Left lobe of liver (tissue), 2 donors: Measurements from ENCODE around the gene HES2. TPM values are rescaled to one million over a fixed set of nuclear protein-coding genes. Genes with fewer than 3 reads are reported as not detected.
"Not testable (repeated sequence)": the region's sequence is repeated elsewhere in the genome, so short reads cannot be mapped to it uniquely, and the experiment has no call there.

Source experiments
- ATAC-seq: fragments of 200-7000 bp; cut with Tn5 transposase; one replicate; pipeline ENCODE4 v1.9.1; 2020; ENCODE audit warnings: mild to moderate bottlenecking, moderate library complexity
- DNase-seq: peaks from one replicate; pipeline ENCODE4 v3.0.0-alpha.2; 2020; ENCODE audit warnings: low spot score
- total RNA-seq: library from RNA; stranded (reverse); gene quantifications from one replicate; pipeline ENCODE4 v1.2.1, GENCODE V29; 2021
- donor health status: DM: no; HTN: no; CAD: no; lungs with moderate emphysema.
- donor health status: DM: no; HTN: yes; CAD: no.

The HES2 gene
- total RNA-seq, 1 donor from 2014 or later = 0.13 TPM

DNA sequence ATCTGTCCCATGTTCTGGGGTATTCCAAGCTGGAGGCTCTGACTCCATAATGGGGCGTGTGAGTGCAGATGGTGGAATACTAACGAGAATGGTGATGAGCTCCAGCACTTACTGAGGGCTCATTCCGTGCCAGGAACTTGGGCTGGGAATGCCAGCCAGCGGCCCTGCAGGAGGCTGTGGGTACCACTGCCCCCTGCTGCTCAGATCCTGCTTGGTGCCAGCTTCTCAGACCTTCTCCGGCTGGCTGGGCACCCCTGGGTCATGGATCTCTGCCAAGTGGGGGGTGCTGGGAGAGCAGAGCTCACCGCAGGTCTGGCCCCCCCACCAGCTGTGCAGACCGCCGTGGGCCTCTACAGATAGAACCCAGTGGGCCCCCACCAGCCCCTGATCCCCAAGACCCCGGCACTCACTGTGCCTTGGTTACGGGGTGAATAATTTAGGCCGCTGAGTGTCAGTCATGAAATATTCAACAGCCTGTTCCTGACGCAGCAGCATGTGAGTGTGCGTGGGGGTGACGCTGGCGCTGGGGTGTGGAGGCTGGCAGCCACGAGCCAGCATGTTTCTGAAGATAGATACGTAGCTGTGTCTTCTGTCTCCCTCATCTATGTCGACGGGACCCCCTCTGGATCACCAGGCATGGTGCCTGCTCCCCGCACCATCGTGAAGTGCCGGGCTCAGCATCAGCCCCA, 17.4 kb upstream of the HES2 start:
- not testable (repeated sequence) for DNase-seq, ATAC-seq

DNA sequence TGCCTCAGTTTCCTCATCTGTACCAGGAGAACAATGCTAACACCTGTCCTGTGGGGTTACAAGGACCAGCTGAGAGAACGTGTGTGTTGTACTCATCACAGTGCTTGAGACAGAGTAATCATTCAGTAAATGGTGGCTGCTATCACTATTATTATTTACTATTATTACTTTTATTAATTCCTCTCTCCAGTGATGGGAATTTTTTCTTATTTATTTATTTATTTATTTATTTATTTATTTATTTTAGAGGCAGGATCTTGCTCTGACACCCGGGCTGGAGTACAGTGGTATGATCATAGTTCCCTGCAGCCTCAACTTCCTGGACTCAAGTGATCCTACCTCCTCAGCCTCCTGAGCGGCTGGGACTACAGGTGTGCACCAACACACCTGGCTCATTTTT, 16.6 kb upstream of the HES2 start:
- ATAC-seq, DNase-seq: not testable (repeated sequence)

GRCh38 chr1:6435547-6435946, 15.8 kb upstream of the HES2 start:
- no peak for DNase-seq
- ATAC-seq = no peak

- ATAC-seq (no peak), DNase-seq (no peak)
Measured at GRCh38 chr1:6435129-6435528, 15.4 kb upstream of the HES2 start.

DNA sequence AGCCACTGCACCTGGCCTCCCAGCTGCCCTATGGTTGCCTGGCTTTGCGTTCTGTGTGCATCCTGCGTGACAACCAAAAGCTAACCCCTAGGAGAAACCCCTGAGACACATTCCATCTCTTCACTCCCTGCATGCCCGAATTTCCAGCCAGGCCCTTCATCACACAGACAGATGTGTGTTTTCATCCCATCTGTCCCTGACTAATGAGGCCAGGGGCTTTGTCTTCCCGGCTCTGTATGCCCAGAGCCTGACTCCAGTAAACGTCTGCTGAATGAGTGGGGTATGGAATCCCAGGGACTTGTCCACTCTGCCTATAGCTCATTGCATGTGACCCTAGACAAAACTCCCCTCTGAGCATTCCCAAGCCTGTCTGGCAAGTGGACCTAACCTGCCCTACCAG, 14.5 kb upstream of the HES2 start:
- ATAC-seq (no peak), DNase-seq (no peak)

- ATAC-seq, DNase-seq: not testable (repeated sequence)
Measured at GRCh38 chr1:6431645-6432579, 12.2 kb upstream of the HES2 start.

- not testable (repeated sequence) for ATAC-seq, DNase-seq
Measured at GRCh38 chr1:6429660-6430411, 10.1 kb upstream of the HES2 start.

DNA sequence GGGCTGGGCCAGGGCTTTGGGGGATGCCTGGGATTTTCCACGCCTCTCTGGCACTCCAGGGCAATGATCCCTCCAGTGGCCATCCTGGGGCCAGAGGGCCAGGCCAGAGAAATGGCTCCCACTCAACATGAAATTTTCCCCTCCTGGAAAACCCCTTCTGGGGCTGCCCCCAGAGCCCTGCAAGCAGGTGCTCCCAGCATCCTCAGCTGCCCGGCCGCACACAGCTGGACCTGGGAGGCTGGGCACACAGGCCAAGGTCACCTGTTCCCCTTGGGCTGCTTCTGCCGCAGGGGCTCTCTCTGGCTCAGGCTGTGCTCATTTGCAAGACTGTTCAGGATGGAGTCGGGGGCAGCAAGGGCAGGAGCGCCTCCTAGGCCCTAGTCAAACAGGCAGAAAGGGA, 8.7 kb upstream of the HES2 start:
- ATAC-seq, DNase-seq: not testable (repeated sequence)

- no peak for DNase-seq
- no peak for ATAC-seq
Measured at GRCh38 chr1:6427441-6428390, 8.0 kb upstream of the HES2 start.

GRCh38 chr1:6426972-6427350, 7.2 kb upstream of the HES2 start:
- DNase-seq (no peak), ATAC-seq (no peak)

DNA sequence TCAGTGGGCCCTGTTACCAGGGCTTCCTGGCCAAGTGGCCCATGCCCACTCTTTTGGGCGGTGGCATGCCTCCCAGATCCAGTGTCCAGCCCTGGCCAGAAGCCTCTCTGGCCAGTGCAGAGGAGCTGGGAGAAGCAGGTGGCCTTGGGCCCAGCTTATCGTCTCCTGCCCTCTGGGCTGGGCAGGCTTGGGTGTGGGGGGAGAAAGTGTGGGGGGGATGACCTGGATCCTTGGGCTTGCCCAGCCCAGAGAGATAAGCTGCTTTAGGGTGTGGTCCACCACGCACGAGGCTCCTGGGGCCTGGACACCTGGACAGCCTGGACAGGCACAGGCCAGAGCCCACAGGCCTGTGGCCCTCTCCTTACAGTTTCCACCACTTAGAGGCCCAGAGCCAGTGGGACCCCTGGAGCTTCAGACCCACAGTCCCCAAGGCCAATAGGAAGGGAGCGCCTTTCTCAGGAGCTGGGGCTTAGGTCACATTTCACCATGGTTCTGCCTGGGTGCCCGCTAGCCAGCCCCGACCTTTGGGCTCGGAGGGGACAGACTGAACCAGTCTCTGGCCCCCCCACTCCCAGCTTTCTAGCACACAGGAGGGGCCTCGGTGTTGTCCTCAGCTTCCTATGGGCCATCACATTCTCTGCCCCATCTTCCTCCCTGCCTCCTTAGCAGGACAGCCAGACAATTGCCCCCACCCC, 6.7 kb upstream of the HES2 start:
- DNase-seq (no peak), ATAC-seq (no peak)

DNA sequence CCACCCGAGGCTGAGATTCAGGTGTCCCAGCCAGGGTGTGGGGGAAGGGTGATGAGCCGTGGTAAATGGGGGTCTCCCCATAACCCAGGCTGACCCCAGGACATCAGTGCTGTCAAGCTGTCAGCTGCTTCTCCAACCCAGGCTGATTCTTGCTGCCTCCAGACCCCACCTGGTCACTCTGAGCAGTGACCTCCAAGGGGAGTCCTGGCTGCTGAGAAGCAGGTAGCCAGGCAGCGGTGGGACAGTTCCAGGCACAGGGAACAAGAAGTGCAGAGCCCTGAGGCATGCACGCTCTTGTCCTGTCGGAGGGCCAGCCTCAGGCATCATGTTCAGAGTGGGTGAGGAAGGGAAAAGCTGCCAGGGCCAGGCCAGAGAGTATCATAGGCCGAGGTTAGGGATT, 5.9 kb upstream of the HES2 start:
- ATAC-seq = no peak
- no peak for DNase-seq

DNA sequence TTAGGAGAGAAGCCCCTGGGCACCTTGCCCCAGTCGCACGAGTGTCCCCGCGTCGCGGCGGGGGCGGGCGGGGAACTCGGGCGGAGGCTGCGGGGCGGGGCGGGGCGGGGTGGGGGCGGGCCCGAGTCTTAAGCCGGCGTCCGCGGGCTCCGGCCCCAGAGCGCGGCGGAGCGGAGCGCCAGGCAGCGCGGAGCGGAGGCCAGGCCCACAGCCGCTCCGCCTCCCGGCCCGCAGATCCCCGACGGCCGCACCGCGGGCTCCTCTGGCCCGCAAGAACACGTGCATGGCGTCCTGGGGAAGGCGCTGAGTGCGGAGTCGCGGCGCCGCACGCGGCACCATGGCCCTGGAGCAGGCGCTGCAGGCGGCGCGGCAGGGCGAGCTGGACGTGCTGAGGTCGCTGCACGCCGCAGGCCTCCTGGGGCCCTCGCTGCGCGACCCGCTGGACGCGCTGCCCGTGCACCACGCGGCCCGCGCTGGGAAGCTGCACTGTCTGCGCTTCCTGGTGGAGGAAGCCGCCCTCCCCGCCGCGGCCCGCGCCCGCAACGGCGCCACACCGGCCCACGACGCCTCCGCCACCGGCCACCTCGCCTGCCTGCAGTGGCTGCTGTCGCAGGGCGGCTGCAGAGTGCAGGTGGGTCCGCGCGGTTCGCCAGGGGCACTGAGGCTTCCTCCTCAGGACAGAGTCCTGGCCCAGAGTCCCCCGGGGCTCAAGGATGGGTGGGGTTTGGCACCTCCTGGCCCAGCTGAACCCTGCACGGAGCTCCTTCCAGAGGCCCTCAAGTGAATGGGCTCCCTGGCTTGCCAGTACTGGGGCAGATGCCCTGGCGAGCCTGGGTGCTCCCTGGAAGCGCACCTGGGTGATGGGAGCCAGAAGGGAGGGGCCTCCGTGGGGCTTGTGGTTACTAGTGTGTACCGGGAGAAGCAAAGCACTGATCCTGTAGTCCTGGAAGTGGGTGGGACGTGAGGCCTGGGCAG, 5.2 kb upstream of the HES2 start, which contains the start of gene ESPN:
Gene ESPN, plus strand, starts transcription at position 158 of the 975 bp plus-strand sequence. Its CDS starts 180 bp downstream, at position 338.
- ATAC-seq = peak; percentile 73
- DNase-seq = no peak

GRCh38 chr1:6424000-6424565, 4.4 kb upstream of the HES2 start:
- ATAC-seq = peak; percentile 6

DNA sequence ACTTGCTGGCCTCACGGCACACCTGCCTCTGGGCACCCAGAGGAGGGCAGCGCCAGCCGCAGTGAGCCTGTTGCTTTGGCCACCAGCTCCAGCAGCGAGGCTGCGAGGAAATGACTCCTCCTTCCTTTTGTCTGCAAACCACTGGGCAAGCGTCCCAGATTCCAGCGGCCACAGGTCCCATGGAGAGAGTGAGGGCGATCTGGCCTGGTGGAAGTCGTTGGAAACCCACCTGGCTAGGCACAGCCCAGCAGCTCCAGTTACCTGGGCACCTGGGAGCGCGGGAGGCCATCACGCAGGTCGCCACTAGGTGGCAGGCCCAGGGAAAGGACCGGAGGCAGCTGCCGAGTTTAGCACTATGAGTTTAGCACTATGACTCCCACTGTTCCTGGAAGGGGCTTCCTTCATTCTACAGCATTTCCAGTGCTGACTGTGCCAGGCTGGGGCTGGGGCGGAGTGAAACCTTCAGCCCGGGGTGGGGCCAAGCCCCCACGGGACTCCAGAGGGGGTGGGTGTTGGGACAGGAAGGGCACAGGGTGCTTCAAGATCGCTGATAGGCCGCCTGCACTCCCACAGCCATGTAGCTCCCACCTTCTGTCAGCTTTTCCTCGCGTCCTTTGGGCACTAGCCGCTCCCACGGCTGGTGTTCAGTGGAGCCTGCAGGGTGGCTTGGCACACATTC, 3.7 kb upstream of the HES2 start:
- peak; percentile 73 for DNase-seq
- ATAC-seq = peak; percentile 77

More at GRCh38 chr1:6424000-6424565, 4.4 kb upstream of the HES2 start:
- DNase-seq = no peak

GRCh38 chr1:6421266-6421665, 1.5 kb upstream of the HES2 start:
- DNase-seq (no peak), ATAC-seq (no peak)

GRCh38 chr1:6420454-6421042, 829 bp upstream of the HES2 start:
- DNase-seq (no peak), ATAC-seq (no peak)
